HAP-1 (cell line): ENCODE data around the gene C10orf67.

ENCODE experiments used
- DNase-seq, 2 experiments: peaks; one replicate each; pipeline ENCODE4 v3.0.0-alpha.2; 2016 to 2020; ENCODE audit warnings: low spot score in 2 of 2
- H3K27me3 ChIP-seq: fragments of 250-450 bp; sonication (Bioruptor Pico); 2 replicates; pipeline ENCODE4 v1.5.1; 2020; ENCODE audit warnings: low read depth, mild to moderate bottlenecking, moderate library complexity
- H3K36me3 ChIP-seq: fragments of 250-450 bp; sonication (Bioruptor Pico); replicated peaks from 2 replicates; pipeline ENCODE4 v1.5.1; 2020; ENCODE audit warnings: mild to moderate bottlenecking
- H3K4me1 ChIP-seq: fragments of 250-450 bp; sonication (Bioruptor Pico); 2 replicates; pipeline ENCODE4 v1.5.1; 2020; ENCODE audit warnings: mild to moderate bottlenecking
- H3K4me3 ChIP-seq: fragments of 250-450 bp; sonication (Bioruptor Pico); 2 replicates; pipeline ENCODE4 v1.5.1; 2020; ENCODE audit warnings: mild to moderate bottlenecking, moderate library complexity
- H3K9me3 ChIP-seq: fragments of 250-450 bp; sonication (Bioruptor Pico); 2 replicates; pipeline ENCODE4 v1.5.1; 2020; ENCODE audit warnings: mild to moderate bottlenecking, moderate library complexity
- in situ Hi-C: fragments of 300-500 bp; cut with MboI; formaldehyde crosslinking; loops from 3 replicates; pipeline ENCODE4 v1.14.3; 2020; ENCODE audit warnings: low sequenced_read_pairs, inconsistent platforms, mixed read lengths

Gene C10orf67

GRCh38 chr10:23200586-23200985, 144.0 kb downstream of the C10orf67 start:
- in situ Hi-C loops, result no loop called here
- Histone ChIP-seq H3K4me1 (no peaks in the 10 kb centered on the region; the same call in 1 of the 2 replicates), H3K9me3 (no peaks in the 10 kb centered on the region), H3K27me3 (peaks cover 36% of the 10 kb centered on the region), H3K36me3 (no peaks in the 10 kb centered on the region), H3K4me3 (no peak overlapping the region)
- DNase-seq, result no peak

DNA sequence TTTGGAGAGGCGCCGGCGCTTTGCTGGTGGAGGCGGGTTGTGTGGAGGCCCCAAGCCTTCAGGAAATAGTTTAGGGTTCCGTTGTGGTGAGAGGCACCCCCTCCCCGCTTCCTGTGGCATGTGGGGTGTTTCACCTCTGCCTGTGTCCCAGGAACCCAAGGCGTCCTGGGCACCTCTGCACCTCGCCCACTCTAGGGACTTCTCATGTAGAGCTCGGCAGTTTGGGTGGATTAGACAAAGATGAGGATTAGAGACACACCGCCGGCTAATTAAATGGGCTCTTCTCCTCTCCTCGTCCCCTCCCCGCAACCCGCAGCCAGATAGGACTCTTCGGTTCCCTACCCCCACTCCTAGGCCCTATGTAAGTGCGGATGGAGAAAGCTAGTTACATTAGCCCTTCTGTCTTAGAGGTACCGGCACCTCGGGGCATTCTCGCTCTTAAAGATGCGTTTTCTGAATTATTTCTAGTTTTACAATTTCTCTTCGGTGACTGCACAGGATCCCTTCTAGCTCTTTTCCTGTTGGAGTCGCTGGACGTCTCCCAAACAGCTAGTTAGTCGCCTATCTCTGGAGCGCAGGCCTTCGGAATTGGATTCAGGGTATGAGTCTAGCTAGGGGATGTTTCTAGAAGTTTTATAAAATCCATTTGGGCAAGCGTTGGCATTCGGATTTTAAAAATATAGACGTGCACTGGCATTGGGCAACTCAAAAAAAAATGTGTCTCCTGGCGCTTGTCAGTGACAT, 144.7 kb downstream of the C10orf67 start:
- Histone ChIP-seq H3K27me3 (peaks cover 36% of the 10 kb centered on the region), H3K4me1 (no peaks in the 10 kb centered on the region), H3K36me3 (no peaks in the 10 kb centered on the region), H3K4me3 (no peak overlapping the region), H3K9me3 (no peaks in the 10 kb centered on the region)
- no peak for DNase-seq
- in situ Hi-C loops, result no loop called here

DNA sequence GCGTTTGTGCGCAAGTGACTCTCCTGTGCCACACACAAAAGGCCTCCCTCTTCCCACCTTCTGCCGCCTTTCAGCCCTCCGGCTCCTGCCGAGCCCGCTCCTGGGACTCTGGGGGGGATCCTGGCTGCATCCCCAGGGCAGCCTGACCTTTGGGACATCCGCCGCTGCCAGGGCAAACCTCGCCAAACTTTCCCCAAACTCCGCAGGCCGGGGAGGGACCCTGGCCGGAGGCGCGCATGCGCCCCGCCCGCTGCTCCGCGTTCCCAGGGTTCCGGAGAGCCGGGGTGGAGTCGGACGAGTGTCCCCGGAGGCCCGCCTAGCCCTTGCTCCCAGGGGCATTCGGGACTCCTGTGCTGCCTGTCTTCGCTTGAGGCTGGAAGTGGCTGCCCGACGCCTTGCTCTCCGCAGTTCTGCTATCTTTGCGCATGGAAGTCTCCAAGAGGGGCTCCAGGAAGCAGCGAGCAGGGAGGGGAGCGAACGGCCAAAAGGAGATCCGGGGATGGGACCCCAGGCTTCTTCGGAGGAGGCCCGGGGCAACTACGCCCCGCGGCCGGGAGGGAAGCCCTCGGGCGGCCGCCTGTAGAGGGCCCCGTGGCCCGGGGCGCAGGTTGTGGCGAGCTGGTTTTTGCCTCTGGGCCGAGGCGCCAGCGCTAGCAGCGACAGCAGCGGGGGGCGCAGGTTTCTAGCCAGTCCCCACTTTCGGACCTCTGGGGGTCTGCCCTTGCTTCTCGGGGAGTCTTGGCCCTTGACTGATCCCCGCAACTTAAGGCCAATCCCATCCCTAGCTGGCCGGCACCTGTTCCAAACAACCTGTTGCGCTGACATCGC, 145.4 kb downstream of the C10orf67 start:
- Histone ChIP-seq H3K4me3 (no peak overlapping the region), H3K27me3 (peaks cover 37% of the 10 kb centered on the region), H3K4me1 (no peaks in the 10 kb centered on the region), H3K36me3 (no peaks in the 10 kb centered on the region), H3K9me3 (no peaks in the 10 kb centered on the region)
- in situ Hi-C loops, result no loop called here
- DNase-seq, result no peak

DNA sequence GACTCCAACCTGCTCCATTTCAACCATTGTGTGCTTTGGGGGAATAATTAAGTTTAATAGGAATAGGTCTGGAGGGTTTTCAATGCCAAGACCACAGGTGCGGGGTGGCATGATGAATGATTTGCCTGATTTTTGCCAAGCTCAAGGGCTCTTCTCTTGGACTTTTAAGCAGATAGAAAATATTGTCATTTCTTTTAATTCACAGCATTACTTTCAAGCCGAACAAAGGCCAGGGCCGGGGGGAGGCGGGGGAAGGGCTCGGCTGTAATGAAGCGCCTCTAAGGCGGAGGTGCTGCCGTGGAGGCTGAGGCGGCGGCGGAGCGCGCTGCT, 146.0 kb downstream of the C10orf67 start:
- Histone ChIP-seq H3K4me3 (no peak overlapping the region), H3K9me3 (no peaks in the 10 kb centered on the region), H3K27me3 (peaks cover 42% of the 10 kb centered on the region), H3K36me3 (no peaks in the 10 kb centered on the region), H3K4me1 (no peaks in the 10 kb centered on the region)
- in situ Hi-C loops, result no loop called here
- no peak for DNase-seq

DNA sequence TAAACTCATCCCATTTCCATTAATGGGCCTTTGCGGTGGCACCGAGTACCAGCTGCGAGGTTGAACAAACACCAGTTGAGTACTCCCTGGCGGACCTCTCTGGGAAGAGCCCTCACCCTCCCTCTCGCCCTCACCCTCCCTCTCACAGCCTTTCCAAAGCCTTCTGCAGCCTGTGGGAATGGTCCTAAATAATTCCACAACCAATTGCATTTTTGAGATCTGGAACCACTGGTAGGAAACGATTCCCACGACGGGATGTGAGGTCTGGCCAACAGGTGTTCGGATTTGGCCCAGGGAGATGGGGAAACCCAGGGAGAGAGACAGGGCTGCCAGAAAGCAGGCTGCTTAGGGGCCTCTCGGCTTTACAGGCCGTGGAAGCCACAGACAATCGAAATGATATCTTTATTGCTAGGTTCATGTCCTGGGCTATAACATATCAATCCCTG, 147.2 kb downstream of the C10orf67 start:
- H3K9me3 ChIP-seq, result no peaks in the 10 kb centered on the region
- DNase-seq, result no peak
- no peak overlapping the region for H3K4me3 ChIP-seq
- no peaks in the 10 kb centered on the region for H3K4me1 ChIP-seq
- H3K36me3 ChIP-seq, result no peaks in the 10 kb centered on the region
- in situ Hi-C loops, result no loop called here
- H3K27me3 ChIP-seq, result peaks cover 41% of the 10 kb centered on the region

GRCh38 chr10:23196915-23197314, 147.7 kb downstream of the C10orf67 start:
- H3K27me3 ChIP-seq, result peaks cover 36% of the 10 kb centered on the region
- H3K36me3 ChIP-seq, result no peaks in the 10 kb centered on the region
- no peak overlapping the region for H3K4me3 ChIP-seq
- in situ Hi-C loops, result no loop called here
- H3K4me1 ChIP-seq, result no peaks in the 10 kb centered on the region
- no peak for DNase-seq
- H3K9me3 ChIP-seq, result no peaks in the 10 kb centered on the region

- Histone ChIP-seq H3K27me3 (peaks cover 33% of the 10 kb centered on the region), H3K9me3 (no peaks in the 10 kb centered on the region), H3K4me3 (no peak overlapping the region), H3K36me3 (no peaks in the 10 kb centered on the region), H3K4me1 (no peaks in the 10 kb centered on the region)
- no peak for DNase-seq
- in situ Hi-C loops, result no loop called here
Measured at GRCh38 chr10:23195846-23196600, 148.6 kb downstream of the C10orf67 start.

DNA sequence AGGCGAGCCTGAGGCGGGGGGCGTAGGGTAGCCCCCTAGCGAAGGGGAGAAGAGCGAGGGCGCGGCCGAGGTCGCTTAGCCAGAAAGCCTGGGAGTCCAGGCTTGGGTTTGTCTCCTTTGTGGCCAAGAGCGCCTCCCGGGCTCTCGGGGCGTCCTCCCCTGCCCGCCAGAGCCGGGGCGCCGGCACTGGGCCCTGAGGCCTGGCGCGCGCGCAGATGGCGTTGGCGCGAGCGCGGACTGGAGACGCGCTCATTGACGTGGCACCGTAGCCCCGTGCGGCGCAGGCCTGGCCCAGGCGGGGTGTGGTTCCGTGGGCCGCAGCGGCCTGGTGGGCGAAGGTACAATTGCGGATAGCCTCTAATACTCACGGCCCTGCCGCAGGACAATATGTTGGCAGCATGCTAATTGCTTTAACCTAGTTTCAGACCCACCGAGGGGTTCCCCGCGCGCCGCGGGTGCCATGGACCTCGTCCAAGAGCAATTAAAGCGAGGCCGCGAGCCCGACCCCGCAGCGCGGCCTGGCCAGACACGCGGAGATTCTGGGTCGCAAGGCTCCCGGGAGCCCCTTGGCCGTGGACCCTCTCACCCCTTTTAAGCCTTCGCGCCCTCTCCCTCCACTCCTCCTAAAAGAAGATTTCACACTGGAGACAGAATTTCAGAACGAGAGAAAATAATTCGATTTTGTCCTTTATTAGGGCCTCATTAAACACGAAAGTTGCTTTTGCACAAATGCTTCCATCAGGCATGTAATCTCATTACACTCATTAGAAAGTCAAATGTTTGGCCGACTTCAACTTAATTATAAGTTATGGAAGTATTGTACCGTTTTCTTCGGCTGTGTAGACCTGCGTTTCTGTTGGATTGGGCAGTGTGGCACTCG, 149.4 kb downstream of the C10orf67 start:
- peaks cover 30% of the 10 kb centered on the region for H3K27me3 ChIP-seq
- H3K36me3 ChIP-seq, result no peaks in the 10 kb centered on the region
- DNase-seq, result no peak
- no peaks in the 10 kb centered on the region for H3K9me3 ChIP-seq
- no peak overlapping the region for H3K4me3 ChIP-seq
- in situ Hi-C loops, result no loop called here
- no peaks in the 10 kb centered on the region for H3K4me1 ChIP-seq

- DNase-seq, result no peak
- Histone ChIP-seq H3K9me3 (no peaks in the 10 kb centered on the region), H3K4me3 (no peak overlapping the region), H3K27me3 (peaks cover 23% of the 10 kb centered on the region), H3K36me3 (no peaks in the 10 kb centered on the region), H3K4me1 (no peaks in the 10 kb centered on the region)
- in situ Hi-C loops, result no loop called here
Measured at GRCh38 chr10:23194471-23194965, 150.1 kb downstream of the C10orf67 start.

DNA sequence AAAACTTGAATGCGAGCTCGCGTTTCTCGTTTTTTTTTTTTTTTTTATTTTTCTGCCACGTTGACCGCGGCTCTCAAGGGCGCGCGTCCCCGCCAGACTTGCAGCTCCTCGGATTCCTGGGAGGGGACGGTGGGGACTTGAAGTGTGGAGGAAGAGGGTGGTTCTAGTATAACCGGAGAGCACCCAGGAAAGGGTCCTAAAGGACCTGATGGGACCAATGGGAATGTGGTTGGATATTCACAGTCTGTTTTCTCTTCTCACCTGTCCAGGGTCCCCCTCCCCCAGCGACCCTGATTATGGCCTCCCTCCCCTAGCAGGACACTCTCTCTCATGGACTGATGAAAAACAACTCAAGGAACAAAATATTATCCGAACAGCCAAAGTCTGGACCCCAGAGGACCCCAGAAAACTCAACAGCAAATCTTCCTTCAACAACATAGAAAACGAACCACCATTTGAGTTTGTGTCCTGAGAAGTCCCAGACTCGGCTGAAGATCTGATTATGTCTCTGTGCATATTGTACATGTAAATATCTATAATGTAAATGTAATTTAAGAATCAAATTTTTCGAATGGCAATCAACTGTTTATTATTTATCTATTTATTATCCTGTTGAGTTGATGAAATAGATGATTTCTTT, 151.0 kb downstream of the C10orf67 start:
- in situ Hi-C loops, result no loop called here
- Histone ChIP-seq H3K36me3 (no peaks in the 10 kb centered on the region), H3K4me3 (no peak overlapping the region), H3K27me3 (peaks cover 21% of the 10 kb centered on the region), H3K9me3 (no peaks in the 10 kb centered on the region), H3K4me1 (no peaks in the 10 kb centered on the region)
- no peak for DNase-seq

GRCh38 chr10:23192712-23193434, 151.7 kb downstream of the C10orf67 start:
- H3K9me3 ChIP-seq, result no peaks in the 10 kb centered on the region
- no peak overlapping the region for H3K4me3 ChIP-seq
- no peaks in the 10 kb centered on the region for H3K4me1 ChIP-seq
- no peaks in the 10 kb centered on the region for H3K36me3 ChIP-seq
- in situ Hi-C loops, result no loop called here
- H3K27me3 ChIP-seq, result peaks cover 21% of the 10 kb centered on the region
- DNase-seq, result no peak
